ENCODE measurements around the gene PSKH1.

Gene PSKH1

GRCh38 chr16:67939507-67940445 is 46.7 kb downstream of the PSKH1 start:
- in situ Hi-C loops (cut with MboI; ENCODE audit: low sequenced_read_pairs), result no loop called here

GRCh38 chr16:67940446-67941089 is 47.5 kb downstream of the PSKH1 start:
- in situ Hi-C loops (cut with MboI; ENCODE audit: low sequenced_read_pairs), result no loop called here

DNA sequence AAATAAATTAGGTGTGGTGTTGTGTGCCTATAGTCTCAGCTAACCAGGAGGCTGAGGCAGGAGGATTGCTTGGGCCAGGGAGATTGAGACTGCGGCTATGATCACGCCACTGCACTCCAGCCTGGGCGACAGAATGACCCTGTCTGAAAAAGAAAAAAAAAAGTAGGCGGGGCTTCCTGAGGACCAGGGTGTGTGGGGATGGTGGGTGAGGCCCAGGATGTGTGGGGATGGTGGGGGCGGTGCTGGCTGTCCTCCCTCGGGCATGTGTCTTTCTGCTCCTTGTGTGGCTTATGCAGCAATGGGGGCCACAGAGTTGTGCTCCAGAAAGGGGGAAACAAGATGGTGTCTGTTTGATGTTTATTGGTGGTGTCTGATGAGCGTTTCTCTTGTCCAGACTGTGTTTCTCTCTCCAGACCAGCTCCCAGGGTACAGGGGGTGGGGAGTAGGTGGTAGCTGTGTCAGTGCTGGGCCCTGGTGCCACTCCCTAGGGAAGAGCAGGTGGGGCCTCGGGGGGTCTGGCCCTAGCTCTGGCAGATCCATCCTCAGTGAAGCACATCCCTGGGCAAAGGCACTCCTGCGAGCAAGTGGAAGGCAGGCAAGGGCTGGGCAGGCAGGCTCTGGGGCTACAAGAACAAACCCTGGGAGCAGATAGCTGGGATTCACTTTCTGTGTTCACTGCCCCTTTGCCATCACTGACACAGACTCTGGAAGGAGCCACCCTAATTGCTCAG is 48.6 kb downstream of the PSKH1 start:
- in situ Hi-C loops (cut with MboI; ENCODE audit: low sequenced_read_pairs), result no loop called here

DNA sequence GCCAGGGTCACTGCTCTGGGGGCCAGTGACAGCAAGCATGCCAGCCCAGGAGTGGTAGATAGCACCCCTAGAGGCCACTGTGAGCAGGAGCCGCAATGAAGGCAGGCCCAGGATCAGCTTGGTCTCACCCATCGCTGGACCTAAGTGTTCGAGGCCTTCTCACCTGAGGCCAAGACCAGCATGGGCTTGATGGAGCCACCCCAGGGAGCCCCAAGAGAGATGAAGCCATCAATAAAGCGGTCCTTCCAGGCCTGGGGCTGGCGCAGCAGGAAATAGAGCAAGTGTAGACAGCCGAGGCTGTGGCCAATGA is 49.1 kb downstream of the PSKH1 start:
- in situ Hi-C loops (cut with MboI; ENCODE audit: low sequenced_read_pairs), result no loop called here

- in situ Hi-C loops (cut with MboI; ENCODE audit: low sequenced_read_pairs), result no loop called here
These were observed 49.6 kb downstream of the PSKH1 start for GRCh38 chr16:67942510-67943255.

- in situ Hi-C loops (cut with MboI; ENCODE audit: low sequenced_read_pairs), result no loop called here
These were observed 50.2 kb downstream of the PSKH1 start for GRCh38 chr16:67943256-67943618.

- in situ Hi-C loops (cut with MboI; ENCODE audit: low sequenced_read_pairs), result no loop called here
These were observed 50.8 kb downstream of the PSKH1 start, which contains the start of gene LCAT for GRCh38 chr16:67943619-67944504. Gene LCAT, minus strand, starts transcription at chr16:67944120. Its CDS starts 19 bp downstream, at chr16:67944101.

GRCh38 chr16:67944690-67945391 is 51.8 kb downstream of the PSKH1 start:
- in situ Hi-C loops (cut with MboI; ENCODE audit: low sequenced_read_pairs), result no loop called here

DNA sequence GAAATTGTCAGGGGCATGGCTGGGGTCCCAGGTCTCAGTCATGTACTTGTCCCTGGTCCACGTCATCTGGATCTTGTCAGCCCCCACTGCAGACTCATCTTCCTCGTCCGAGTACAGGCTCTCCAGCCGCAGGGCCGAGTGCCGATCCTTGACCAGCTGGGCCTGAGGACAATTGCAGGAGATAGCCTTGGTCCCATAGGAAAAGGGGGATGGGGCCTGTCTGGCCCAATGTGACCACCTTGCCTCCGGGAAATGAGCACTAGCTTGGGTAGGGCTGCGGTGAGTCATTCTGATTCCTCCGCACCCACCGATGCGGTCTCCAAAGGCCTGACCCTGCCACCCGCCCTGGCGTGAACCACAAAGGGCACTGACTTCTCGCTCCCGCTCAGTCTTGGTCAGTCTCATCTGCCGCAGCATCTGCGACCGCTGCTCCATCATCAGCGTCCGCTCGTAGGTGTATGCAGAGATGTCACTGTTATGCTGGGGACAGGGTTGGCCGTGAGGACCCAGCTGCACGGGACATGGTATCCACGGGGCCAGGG is 52.4 kb downstream of the PSKH1 start:
- in situ Hi-C loops (cut with MboI; ENCODE audit: low sequenced_read_pairs), result no loop called here

DNA sequence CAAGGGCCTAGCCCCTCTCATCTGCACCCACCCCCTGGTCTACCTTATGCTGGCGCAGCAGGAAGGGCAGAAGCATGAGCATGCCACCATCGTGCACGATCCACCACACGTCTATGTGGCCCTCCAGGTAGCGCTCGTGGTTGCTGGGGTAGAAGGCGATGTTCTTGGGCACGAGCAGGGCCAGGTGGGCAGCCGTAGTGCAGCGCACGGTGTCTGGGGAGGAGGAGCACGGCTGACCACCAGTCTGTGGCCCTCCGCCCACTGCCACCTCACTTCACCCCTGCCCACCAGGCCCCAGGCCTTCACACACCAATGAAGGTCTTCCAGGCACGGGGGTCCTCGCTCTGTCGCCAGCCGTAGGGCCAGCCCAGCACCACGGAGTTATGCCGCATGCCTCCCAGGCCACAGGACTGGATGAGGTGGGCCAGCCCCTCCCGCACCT is 53.1 kb downstream of the PSKH1 start:
- in situ Hi-C loops (cut with MboI; ENCODE audit: low sequenced_read_pairs), result no loop called here

DNA sequence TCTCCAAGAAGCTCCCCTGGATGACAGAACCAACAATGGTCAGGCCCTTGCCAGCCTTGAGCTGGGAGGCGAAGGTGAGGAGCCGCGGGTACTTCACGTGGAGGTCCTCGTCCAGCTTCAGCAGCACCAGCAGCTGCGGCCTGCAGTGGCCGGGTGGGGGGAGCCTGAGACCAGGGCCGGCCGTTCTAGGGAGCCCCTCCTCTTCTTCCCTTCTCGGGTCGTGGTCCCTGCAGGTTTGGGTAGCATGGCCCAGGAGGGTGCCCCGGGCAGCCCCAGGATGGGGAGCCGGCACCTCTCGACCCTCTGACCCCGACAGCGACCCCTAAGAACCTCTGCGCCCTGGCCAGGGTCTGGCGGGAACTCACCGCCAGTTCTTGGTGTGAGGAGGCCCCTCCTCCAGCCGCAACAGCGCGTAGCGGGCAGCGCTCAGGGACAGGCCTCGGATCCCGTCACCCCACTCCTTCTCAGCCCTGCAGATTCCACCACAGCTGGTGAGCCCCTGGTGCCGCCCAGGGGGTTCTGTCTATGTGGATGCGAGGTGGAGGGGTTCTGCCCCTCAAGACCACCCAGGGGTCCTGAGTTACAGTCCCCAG is 54.0 kb downstream of the PSKH1 start:
- in situ Hi-C loops (cut with MboI; ENCODE audit: low sequenced_read_pairs), result no loop called here

- in situ Hi-C loops (cut with MboI; ENCODE audit: low sequenced_read_pairs), result no loop called here
These were observed 55.0 kb downstream of the PSKH1 start for GRCh38 chr16:67948015-67948414.

DNA sequence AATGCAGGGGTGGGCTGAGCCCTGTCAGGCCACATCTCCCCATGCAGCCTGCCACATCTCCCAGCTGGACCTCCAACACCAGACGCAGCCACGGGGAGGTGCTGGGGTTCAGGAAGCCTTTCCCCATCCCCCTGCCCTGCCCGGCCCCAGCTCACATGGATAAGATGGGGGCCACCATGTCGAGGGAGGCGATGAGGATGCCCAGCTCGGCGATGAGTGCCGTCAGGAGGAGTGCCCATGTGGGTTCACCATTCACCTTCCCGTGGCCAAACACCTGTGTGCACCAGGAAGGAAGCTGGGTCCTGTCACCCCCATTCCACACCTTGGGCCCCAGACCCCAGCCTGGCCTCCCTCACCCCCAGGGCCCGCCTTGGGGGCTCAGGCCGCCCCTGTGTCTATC is 56.6 kb downstream of the PSKH1 start:
- in situ Hi-C loops (cut with MboI; ENCODE audit: low sequenced_read_pairs), result no loop called here

GRCh38 chr16:67950335-67950843 is 57.3 kb downstream of the PSKH1 start:
- in situ Hi-C loops (cut with MboI; ENCODE audit: low sequenced_read_pairs), result no loop called here

DNA sequence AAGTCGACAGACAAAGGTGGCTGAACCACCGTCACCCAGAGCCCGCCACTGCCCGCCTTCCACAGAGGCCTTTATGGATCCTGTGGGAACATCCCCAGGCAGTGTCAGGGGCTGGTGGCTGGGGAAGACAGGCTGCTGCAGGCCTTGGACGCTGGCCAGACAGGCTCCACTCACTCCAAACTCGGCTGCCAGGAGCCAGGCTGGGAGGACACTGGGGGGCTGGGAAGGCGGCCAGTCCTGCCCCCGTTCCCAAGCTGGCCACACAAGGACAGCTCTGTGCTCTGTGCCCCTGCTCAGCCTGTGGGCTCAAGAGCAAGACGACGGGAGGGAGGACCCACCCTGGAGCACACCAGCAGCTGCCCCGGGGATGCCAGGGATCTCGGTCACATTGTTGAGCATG is 58.4 kb downstream of the PSKH1 start:
- in situ Hi-C loops (cut with MboI; ENCODE audit: low sequenced_read_pairs), result no loop called here

GRCh38 chr16:67953641-67954375 is 60.8 kb downstream of the PSKH1 start:
- in situ Hi-C loops (cut with MboI; ENCODE audit: low sequenced_read_pairs), result no loop called here

GRCh38 chr16:67954421-67955196 is 61.6 kb downstream of the PSKH1 start:
- in situ Hi-C loops (cut with MboI; ENCODE audit: low sequenced_read_pairs), result no loop called here
